ENCODE data around the gene MBD3. TPM values are rescaled to one million over a fixed set of nuclear protein-coding genes. Genes with fewer than 3 reads are reported as not detected.

MBD3 gene
- total RNA-seq, 1 donor from 2014 or later, result 34.2 TPM

DNA sequence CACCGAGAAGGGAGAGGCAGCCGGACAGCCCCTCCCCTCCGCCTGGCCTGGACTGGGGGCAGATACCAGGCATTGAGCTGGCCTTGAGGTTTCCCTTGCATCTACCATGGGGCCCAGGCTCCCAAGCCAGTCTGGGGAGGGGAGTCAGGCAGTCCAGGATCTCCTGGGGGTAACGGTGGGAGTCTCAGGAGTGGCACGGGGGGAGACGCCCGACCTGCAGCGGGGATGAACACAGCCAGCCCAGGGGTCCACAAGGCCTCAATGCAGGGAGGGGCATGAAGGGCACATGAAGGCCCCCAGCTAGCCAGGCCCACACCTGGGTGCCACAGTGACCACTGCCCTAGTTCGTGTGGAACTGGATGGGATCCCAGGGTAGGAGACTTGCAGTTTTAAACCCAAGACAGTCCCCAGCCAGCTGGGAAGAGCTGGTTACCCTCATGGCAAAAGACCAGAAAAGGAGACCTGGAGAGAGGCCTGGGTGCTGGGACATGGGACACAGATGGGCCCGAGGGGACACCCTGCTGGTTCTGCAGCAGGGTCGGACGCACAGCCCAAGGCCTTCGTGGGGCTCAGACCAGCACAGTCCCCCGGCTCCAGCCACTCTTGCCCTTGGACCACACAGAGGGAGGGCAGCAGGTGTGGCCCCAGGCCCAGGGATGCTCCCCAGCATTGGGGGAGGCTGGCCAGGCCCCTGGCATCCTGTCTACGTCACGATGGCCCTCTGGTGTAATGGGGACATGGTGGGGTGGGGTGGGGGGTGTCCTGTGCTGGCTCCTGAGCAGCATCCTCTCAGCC, 17.2 kb upstream of the MBD3 start:
- Mint-ChIP-seq H3K27ac (no peak overlapping the region), H3K27me3 (ENCODE audit: insufficient read depth, low read depth) (peaks cover 8% of the 10 kb centered on the region), H3K36me3 (peaks cover 5% of the 10 kb centered on the region), H3K4me1 (peaks cover 8% of the 10 kb centered on the region), H3K4me3 (no peak overlapping the region), H3K9me3 (no peaks in the 10 kb centered on the region)
- Histone ChIP-seq H3K9me3 (ENCODE audit: low read depth) (no peaks in the 10 kb centered on the region), H3K27ac (peak overlapping the region; percentile 53), H3K4me3 (no peak overlapping the region), H3K4me1 (no peaks in the 10 kb centered on the region), H3F3A (ENCODE audit: low read depth) (peaks cover 56% of the 10 kb centered on the region), H3K4me2 (no peak overlapping the region), H3K79me2 (ENCODE audit: low read depth) (peaks cover 3% of the 10 kb centered on the region), H3K27me3 (no peaks in the 10 kb centered on the region), H2AFZ (replicated peaks) (no peak overlapping the region), H3K36me3 (no peaks in the 10 kb centered on the region), H3K9ac (no peak overlapping the region), H4K20me1 (ENCODE audit: low read depth) (peaks cover 15% of the 10 kb centered on the region)
- TF ChIP-seq EZH2phosphoT487 (IDR thresholded peaks at IDR 0.05) (no peak), EZH2 (IDR thresholded peaks at IDR 0.05) (no peak)
- TF ChIP-seq, protein P1, sequence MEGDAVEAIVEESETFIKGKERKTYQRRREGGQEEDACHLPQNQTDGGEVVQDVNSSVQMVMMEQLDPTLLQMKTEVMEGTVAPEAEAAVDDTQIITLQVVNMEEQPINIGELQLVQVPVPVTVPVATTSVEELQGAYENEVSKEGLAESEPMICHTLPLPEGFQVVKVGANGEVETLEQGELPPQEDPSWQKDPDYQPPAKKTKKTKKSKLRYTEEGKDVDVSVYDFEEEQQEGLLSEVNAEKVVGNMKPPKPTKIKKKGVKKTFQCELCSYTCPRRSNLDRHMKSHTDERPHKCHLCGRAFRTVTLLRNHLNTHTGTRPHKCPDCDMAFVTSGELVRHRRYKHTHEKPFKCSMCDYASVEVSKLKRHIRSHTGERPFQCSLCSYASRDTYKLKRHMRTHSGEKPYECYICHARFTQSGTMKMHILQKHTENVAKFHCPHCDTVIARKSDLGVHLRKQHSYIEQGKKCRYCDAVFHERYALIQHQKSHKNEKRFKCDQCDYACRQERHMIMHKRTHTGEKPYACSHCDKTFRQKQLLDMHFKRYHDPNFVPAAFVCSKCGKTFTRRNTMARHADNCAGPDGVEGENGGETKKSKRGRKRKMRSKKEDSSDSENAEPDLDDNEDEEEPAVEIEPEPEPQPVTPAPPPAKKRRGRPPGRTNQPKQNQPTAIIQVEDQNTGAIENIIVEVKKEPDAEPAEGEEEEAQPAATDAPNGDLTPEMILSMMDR (IDR thresholded peaks at IDR 0.05), result no peak
- no peak for DNase-seq (ENCODE audit: low spot score)

DNA sequence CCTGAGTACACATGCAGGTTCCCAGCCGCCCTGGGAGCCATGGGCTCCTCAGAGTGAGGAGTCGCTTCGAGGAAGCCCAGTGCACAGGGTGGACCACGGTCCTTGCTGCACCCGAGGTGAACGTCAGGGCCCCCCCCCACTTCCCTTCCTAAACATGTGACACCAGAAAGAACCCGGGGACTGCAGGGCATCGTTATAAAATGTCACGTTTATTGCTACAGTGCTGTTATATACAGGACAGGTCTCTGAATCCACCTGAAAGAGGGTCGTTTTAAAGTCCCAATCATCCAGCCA, 16.4 kb upstream of the MBD3 start:
- peaks cover 12% of the 10 kb centered on the region for H3K79me2 ChIP-seq (ENCODE audit: low read depth)
- H3K27me3 Mint-ChIP-seq (ENCODE audit: insufficient read depth, low read depth), result peaks cover 10% of the 10 kb centered on the region
- peaks cover 15% of the 10 kb centered on the region for H4K20me1 ChIP-seq (ENCODE audit: low read depth)
- no peak overlapping the region for H3K4me3 ChIP-seq
- no peaks in the 10 kb centered on the region for H3K36me3 ChIP-seq
- peaks cover 3% of the 10 kb centered on the region for H3K4me1 ChIP-seq
- H3K9me3 Mint-ChIP-seq, result no peaks in the 10 kb centered on the region
- H3K27ac ChIP-seq, result peak overlapping the region; percentile 63
- TF ChIP-seq EZH2phosphoT487 (IDR thresholded peaks at IDR 0.05) (no peak), EZH2 (IDR thresholded peaks at IDR 0.05) (no peak)
- TF ChIP-seq, protein P1 (IDR thresholded peaks at IDR 0.05), result no peak
- no peaks in the 10 kb centered on the region for H3K9me3 ChIP-seq (ENCODE audit: low read depth)
- H3K27me3 ChIP-seq, result no peaks in the 10 kb centered on the region
- no peak overlapping the region for H3K9ac ChIP-seq
- H2AFZ ChIP-seq (replicated peaks), result no peak overlapping the region
- H3F3A ChIP-seq (ENCODE audit: low read depth), result peaks cover 56% of the 10 kb centered on the region
- H3K4me2 ChIP-seq, result no peak overlapping the region
- peaks cover 4% of the 10 kb centered on the region for H3K36me3 Mint-ChIP-seq
- H3K27ac Mint-ChIP-seq, result no peak overlapping the region
- H3K4me3 Mint-ChIP-seq, result no peak overlapping the region
- no peak for DNase-seq (ENCODE audit: low spot score)
- H3K4me1 Mint-ChIP-seq, result peaks cover 14% of the 10 kb centered on the region

DNA sequence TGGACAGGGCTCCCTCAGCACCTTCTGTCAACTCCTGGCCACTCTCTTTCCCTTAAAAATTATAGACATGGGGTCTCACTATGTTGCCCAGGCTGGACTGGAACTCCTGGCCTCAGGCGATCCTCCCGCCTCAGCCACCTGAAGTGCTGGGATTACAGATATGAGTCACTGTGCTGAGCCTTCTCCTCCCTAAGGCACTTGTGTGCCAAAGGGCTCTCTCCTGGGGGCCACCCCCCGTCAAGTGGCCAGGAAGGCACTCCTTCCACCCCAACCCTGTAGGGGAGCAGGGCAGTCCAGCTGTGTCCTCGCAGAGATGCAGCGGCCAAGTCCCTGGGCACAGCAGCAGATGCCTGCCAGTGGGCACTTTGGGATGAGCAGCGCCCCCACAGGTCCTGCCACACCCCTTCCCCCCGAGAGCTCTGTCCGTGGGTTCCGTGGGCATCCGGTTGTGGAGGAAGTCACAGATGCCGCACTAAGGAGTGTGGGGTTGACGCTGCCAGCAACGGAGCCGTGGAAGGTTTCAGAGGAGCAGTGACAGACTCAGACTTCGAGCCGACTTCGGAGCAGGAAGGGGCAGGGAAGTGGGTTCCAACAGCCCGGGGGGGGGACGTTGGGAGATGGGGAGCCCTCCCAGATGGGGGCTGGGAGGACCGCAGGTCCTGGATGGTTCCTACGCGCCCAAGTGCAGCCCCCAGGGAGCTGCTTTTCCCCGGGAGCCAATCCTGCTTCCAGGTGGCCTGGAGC, 15.9 kb upstream of the MBD3 start:
- Mint-ChIP-seq H3K36me3 (peaks cover 4% of the 10 kb centered on the region), H3K4me3 (no peak overlapping the region), H3K27ac (no peak overlapping the region), H3K4me1 (peaks cover 14% of the 10 kb centered on the region), H3K27me3 (ENCODE audit: insufficient read depth, low read depth) (peaks cover 10% of the 10 kb centered on the region), H3K9me3 (no peaks in the 10 kb centered on the region)
- H3K9me3 ChIP-seq (ENCODE audit: low read depth), result no peaks in the 10 kb centered on the region
- H3K4me2 ChIP-seq, result no peak overlapping the region
- peaks cover 56% of the 10 kb centered on the region for H3F3A ChIP-seq (ENCODE audit: low read depth)
- DNase-seq (ENCODE audit: low spot score), result no peak
- peaks cover 5% of the 10 kb centered on the region for H3K4me1 ChIP-seq
- H4K20me1 ChIP-seq (ENCODE audit: low read depth), result peaks cover 18% of the 10 kb centered on the region
- H3K27ac ChIP-seq, result peak overlapping the region; percentile 63
- TF ChIP-seq EZH2phosphoT487 (IDR thresholded peaks at IDR 0.05), result no peak
- TF ChIP-seq EZH2 (IDR thresholded peaks at IDR 0.05), result no peak
- TF ChIP-seq, protein P1 (IDR thresholded peaks at IDR 0.05), result no peak
- H3K36me3 ChIP-seq, result no peaks in the 10 kb centered on the region
- H3K27me3 ChIP-seq, result no peaks in the 10 kb centered on the region
- H2AFZ ChIP-seq (replicated peaks), result no peak overlapping the region
- H3K9ac ChIP-seq, result no peak overlapping the region
- H3K79me2 ChIP-seq (ENCODE audit: low read depth), result peaks cover 17% of the 10 kb centered on the region
- no peak overlapping the region for H3K4me3 ChIP-seq
